GM19324 (cell line): Measurements from ENCODE around the gene ZBTB39.
"Not testable (repeated sequence)": the region's sequence is repeated elsewhere in the genome, so short reads cannot be mapped to it uniquely, and the experiment has no call there.

Experiments used
- ATAC-seq: cut with Tn5 transposase; IDR thresholded peaks from one replicate; pipeline ENCODE4 v1.9.1; 2021; ENCODE audit warnings: mild to moderate bottlenecking, moderate library complexity; ENCODE audit not compliant: unreplicated experiment, low FRiP score

ZBTB39 gene

GRCh38 chr12:56982578-56983236 is 23.6 kb downstream of the ZBTB39 start:
- not testable (repeated sequence) for ATAC-seq

- no peak for ATAC-seq
Observed at GRCh38 chr12:56980941-56981530, 25.3 kb downstream of the ZBTB39 start.

- ATAC-seq, result no peak
Observed at GRCh38 chr12:56980268-56980667, 26.1 kb downstream of the ZBTB39 start.

GRCh38 chr12:56979628-56980027 is 26.7 kb downstream of the ZBTB39 start:
- no peak for ATAC-seq

GRCh38 chr12:56978397-56979138 is 27.8 kb downstream of the ZBTB39 start:
- no peak for ATAC-seq

- ATAC-seq, result not testable (repeated sequence)
Observed at GRCh38 chr12:56977361-56977760, 29.0 kb downstream of the ZBTB39 start.

GRCh38 chr12:56974224-56974623 is 32.1 kb downstream of the ZBTB39 start:
- not testable (repeated sequence) for ATAC-seq

GRCh38 chr12:56968910-56969309 is 37.4 kb downstream of the ZBTB39 start:
- ATAC-seq, result not testable (repeated sequence)

- not testable (repeated sequence) for ATAC-seq
Observed at GRCh38 chr12:56965997-56966642, 40.2 kb downstream of the ZBTB39 start.

GRCh38 chr12:56965124-56965523 is 41.2 kb downstream of the ZBTB39 start:
- ATAC-seq, result not testable (repeated sequence)

- ATAC-seq, result not testable (repeated sequence)
Observed at GRCh38 chr12:56963557-56963956, 42.8 kb downstream of the ZBTB39 start.

GRCh38 chr12:56962247-56962646 is 44.1 kb downstream of the ZBTB39 start:
- ATAC-seq, result not testable (repeated sequence)

GRCh38 chr12:56958422-56958821 is 47.9 kb downstream of the ZBTB39 start:
- ATAC-seq, result no peak

- ATAC-seq, result no peak
Observed at GRCh38 chr12:56957229-56958052, 48.9 kb downstream of the ZBTB39 start, which contains the start of gene RDH16. TSS of gene RDH16 (minus strand) at chr12:56957608. CDS start at chr12:56957462, 146 bp downstream.

- no peak for ATAC-seq
Observed at GRCh38 chr12:56955631-56956256, 50.6 kb downstream of the ZBTB39 start.

- no peak for ATAC-seq
Observed at GRCh38 chr12:56954958-56955355, 51.4 kb downstream of the ZBTB39 start.

- ATAC-seq, result no peak
Observed at GRCh38 chr12:56954057-56954957, 52.0 kb downstream of the ZBTB39 start.

- no peak for ATAC-seq
Observed at GRCh38 chr12:56953314-56953713, 53.0 kb downstream of the ZBTB39 start.
